Fibroblast of pulmonary artery (primary cell): Measurements from ENCODE around the gene TLE4.
"Not testable (repeated sequence)": the region's sequence is repeated elsewhere in the genome, so short reads cannot be mapped to it uniquely, and the experiment has no call there.

Experiments
- DNase-seq: peaks from one replicate; pipeline ENCODE4 v3.0.0-alpha.2; 2010; ENCODE audit warnings: low read depth
- H3K4me3 ChIP-seq: replicated peaks from 2 replicates; pipeline ENCODE4 v1.5.1; 2011; ENCODE audit warnings: low read depth, mild to moderate bottlenecking, control low read depth, low read length, moderate library complexity
- CTCF ChIP-seq: IDR thresholded peaks from 2 replicates; pipeline ENCODE4 v1.5.1; 2011; ENCODE audit warnings: mild to moderate bottlenecking, control low read depth, low read length, inconsistent platforms; ENCODE audit errors: missing control alignments

TLE4 gene

DNA sequence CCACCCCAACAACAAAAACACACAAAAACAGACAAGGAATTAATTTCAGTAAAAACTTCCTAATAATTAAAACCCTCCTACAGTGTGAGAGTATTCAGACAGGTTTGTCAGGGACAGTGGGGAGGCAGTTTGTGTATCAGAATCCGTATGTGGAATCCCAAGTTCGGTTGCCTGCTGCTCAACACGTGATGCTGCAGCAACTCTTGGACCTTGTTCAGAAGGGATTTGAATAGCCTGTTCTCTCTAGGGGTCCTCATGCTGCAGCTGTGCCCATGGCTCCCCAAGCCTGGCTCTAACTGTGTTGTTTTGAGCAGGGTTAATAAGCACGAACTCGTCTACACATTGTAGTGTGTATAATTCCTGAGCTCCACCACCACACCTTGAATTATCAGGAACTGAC, 28.7 kb downstream of the TLE4 start:
- H3K4me3 ChIP-seq = no peak overlapping the region
- no peak for DNase-seq
- no peak for TF ChIP-seq CTCF

DNA sequence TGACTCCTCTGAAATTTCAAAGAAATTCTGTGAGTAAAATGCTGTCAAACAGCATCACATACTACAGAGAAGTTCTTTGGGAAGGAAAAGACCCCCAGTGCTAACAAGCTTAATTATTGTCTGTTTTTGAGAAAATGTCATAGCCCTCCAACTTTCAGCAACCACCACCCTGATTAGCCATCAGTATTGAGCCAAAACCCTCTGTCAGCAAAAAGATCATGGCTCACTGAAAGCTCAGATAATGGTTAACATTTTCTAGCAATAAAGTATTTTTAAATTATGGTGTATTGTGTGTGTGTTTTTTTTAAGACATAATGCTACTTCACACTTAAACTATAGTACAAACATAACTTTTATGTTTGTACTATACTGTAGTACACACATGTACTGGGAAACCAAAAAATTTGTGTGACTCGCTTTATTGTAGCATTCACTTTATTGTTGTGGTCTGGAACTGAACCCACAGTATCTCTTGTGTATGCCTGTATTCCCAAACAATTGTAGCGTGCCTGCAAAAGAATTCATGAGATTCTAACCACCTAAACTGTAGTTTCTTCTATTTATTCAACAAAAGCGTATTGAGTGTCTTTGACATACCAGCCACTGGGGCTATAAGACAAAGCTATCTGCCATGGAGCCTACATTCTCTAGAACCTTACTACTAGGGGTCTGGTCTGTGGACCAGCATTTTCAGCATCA, 31.6 kb downstream of the TLE4 start:
- no peak overlapping the region for H3K4me3 ChIP-seq
- TF ChIP-seq CTCF = no peak
- DNase-seq = peak; percentile 18

GRCh38 chr9:79604149-79604548, 32.4 kb downstream of the TLE4 start:
- no peak for DNase-seq
- H3K4me3 ChIP-seq = no peak overlapping the region
- TF ChIP-seq CTCF = no peak

DNA sequence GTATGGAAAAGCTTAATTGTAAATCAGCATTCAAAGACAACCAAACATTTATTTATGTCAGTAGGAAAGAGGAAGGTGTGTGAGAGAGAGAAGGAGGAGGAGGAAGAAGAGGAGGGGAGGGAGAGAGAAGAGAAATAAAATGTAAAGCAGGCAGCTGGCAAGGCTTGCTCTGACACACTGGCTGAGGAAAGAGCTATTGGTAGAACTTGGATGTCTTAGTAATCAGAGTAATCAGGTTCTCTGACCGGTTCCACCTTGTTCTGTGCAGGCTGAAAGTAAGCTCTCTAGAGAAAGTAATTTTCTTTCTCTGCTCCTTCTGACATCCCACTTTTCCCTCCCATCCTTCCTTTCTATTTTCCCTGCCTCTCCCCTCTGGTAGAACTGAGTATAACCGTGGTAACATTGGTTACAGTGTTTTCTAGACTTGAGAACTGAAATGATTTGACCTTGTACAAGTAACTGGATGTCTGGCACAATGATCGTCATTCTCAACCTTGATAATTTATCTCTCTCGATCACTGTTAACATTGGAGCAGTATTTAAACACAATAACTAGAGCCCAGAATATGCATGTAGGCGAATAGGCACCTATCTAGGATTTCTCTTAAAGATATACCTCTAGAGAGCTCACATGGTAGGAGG, 33.3 kb downstream of the TLE4 start:
- TF ChIP-seq CTCF = no peak
- no peak for DNase-seq
- no peak overlapping the region for H3K4me3 ChIP-seq

GRCh38 chr9:79606529-79606928, 34.8 kb downstream of the TLE4 start:
- not testable (repeated sequence) for H3K4me3 ChIP-seq

GRCh38 chr9:79609468-79610018, 37.8 kb downstream of the TLE4 start:
- no peak overlapping the region for H3K4me3 ChIP-seq
- no peak for TF ChIP-seq CTCF
- DNase-seq = no peak

More at GRCh38 chr9:79606529-79606928, 34.8 kb downstream of the TLE4 start:
- not testable (repeated sequence) for DNase-seq

DNA sequence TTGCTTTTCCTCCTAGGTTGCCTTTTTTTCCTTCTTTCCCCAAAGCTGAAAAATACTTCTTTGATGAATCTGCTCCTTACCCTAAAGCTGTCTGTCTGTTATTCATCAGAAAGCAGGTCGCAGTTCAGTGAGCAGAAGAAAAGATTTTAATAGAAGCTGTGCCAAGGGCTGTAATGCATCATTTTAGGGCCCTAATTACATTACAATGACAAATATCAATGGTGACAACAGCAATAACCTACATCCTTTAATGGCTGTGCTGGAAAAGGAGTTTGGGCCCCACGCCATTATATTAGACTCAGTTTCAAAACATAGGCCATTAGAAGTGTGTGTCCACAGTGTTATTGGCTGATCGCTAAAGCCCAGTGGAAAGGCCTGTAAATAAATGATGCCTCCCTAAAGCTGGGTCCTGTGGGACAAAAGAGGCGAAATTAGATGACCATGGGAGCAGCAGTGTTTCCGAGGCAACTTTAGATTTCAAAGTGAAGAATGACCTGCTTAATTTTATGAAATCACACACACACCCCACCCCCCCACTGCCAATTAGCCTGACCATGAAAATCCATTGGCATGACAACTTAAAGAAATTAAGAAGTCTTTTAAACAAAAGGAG, 38.4 kb downstream of the TLE4 start:
- TF ChIP-seq CTCF = no peak
- DNase-seq = no peak
- no peak overlapping the region for H3K4me3 ChIP-seq
